ENCODE measurements around the gene ELP1. TPM values are rescaled to one million over a fixed set of nuclear protein-coding genes. Genes with fewer than 3 reads are reported as not detected.
"Not testable (repeated sequence)": the region's sequence is repeated elsewhere in the genome, so short reads cannot be mapped to it uniquely, and the experiment has no call there.

ELP1 gene
- total RNA-seq, 1 donor from 2014 or later = 31.6 TPM

GRCh38 chr9:108855888-108856287, 78.0 kb downstream of the ELP1 start, which contains the start of gene ACTL7B:
TSS of gene ACTL7B (minus strand) at chr9:108855986. CDS start at chr9:108855930, 56 bp downstream.
- no peak for DNase-seq (ENCODE audit: low spot score)
- H3K9me3 Mint-ChIP-seq = no peaks in the 10 kb centered on the region
- H3K27ac Mint-ChIP-seq = no peak within 1 kb of the TSS
- intact Hi-C loops (cut with micrococcal nuclease) = no loop called here
- no peak within 1 kb of the TSS for H3K4me3 Mint-ChIP-seq
- no peaks in the 10 kb centered on the region for H3K27me3 Mint-ChIP-seq (ENCODE audit: insufficient read depth)
- no peaks in the 10 kb centered on the region for H3K36me3 Mint-ChIP-seq (ENCODE audit: low read depth)
- peaks cover 7% of the 10 kb centered on the region for H3K4me1 Mint-ChIP-seq (ENCODE audit: low read depth)

GRCh38 chr9:108855529-108855886, 78.4 kb downstream of the ELP1 start:
- Mint-ChIP-seq H3K4me3 (no peak overlapping the region), H3K4me1 (ENCODE audit: low read depth) (peaks cover 7% of the 10 kb centered on the region), H3K27me3 (ENCODE audit: insufficient read depth) (no peaks in the 10 kb centered on the region), H3K9me3 (no peaks in the 10 kb centered on the region), H3K36me3 (ENCODE audit: low read depth) (no peaks in the 10 kb centered on the region), H3K27ac (no peak overlapping the region)
- no peak for DNase-seq (ENCODE audit: low spot score)
- intact Hi-C loops (cut with micrococcal nuclease) = no loop called here

- Mint-ChIP-seq H3K36me3 (ENCODE audit: low read depth) (no peaks in the 10 kb centered on the region), H3K27me3 (ENCODE audit: insufficient read depth) (no peaks in the 10 kb centered on the region), H3K27ac (no peak overlapping the region), H3K4me1 (ENCODE audit: low read depth) (peaks cover 5% of the 10 kb centered on the region), H3K4me3 (no peak overlapping the region), H3K9me3 (no peaks in the 10 kb centered on the region)
- intact Hi-C loops (cut with micrococcal nuclease) = no loop called here
- no peak for DNase-seq (ENCODE audit: low spot score)
These were observed 79.0 kb downstream of the ELP1 start for GRCh38 chr9:108854641-108855528.

- intact Hi-C loops (cut with micrococcal nuclease) = no loop called here
- H3K27ac Mint-ChIP-seq = no peak overlapping the region
- H3K4me1 Mint-ChIP-seq (ENCODE audit: low read depth) = no peaks in the 10 kb centered on the region
- H3K9me3 Mint-ChIP-seq = no peaks in the 10 kb centered on the region
- no peaks in the 10 kb centered on the region for H3K27me3 Mint-ChIP-seq (ENCODE audit: insufficient read depth)
- no peak overlapping the region for H3K4me3 Mint-ChIP-seq
- H3K36me3 Mint-ChIP-seq (ENCODE audit: low read depth) = no peaks in the 10 kb centered on the region
- no peak for DNase-seq (ENCODE audit: low spot score)
These were observed 79.8 kb downstream of the ELP1 start for GRCh38 chr9:108854094-108854493.

GRCh38 chr9:108852079-108852478, 81.8 kb downstream of the ELP1 start:
- intact Hi-C loops (cut with micrococcal nuclease) = no loop called here
- Mint-ChIP-seq H3K4me3 (no peak overlapping the region), H3K27ac (no peak overlapping the region), H3K27me3 (ENCODE audit: insufficient read depth) (no peaks in the 10 kb centered on the region), H3K36me3 (ENCODE audit: low read depth) (no peaks in the 10 kb centered on the region), H3K4me1 (ENCODE audit: low read depth) (no peaks in the 10 kb centered on the region), H3K9me3 (no peaks in the 10 kb centered on the region)
- DNase-seq (ENCODE audit: low spot score) = no peak

- Mint-ChIP-seq H3K4me3 (no peak overlapping the region), H3K4me1 (ENCODE audit: low read depth) (no peaks in the 10 kb centered on the region), H3K27me3 (ENCODE audit: insufficient read depth) (no peaks in the 10 kb centered on the region), H3K9me3 (no peaks in the 10 kb centered on the region), H3K27ac (no peak overlapping the region), H3K36me3 (ENCODE audit: low read depth) (no peaks in the 10 kb centered on the region)
- intact Hi-C loops (cut with micrococcal nuclease) = no loop called here
- no peak for DNase-seq (ENCODE audit: low spot score)
These were observed 82.8 kb downstream of the ELP1 start for GRCh38 chr9:108851138-108851537.

GRCh38 chr9:108850293-108850897, 83.5 kb downstream of the ELP1 start:
- Mint-ChIP-seq H3K27me3 (ENCODE audit: insufficient read depth) (no peaks in the 10 kb centered on the region), H3K4me3 (no peak overlapping the region), H3K9me3 (no peaks in the 10 kb centered on the region), H3K36me3 (ENCODE audit: low read depth) (no peaks in the 10 kb centered on the region), H3K4me1 (ENCODE audit: low read depth) (no peaks in the 10 kb centered on the region), H3K27ac (no peak overlapping the region)
- intact Hi-C loops (cut with micrococcal nuclease) = no loop called here
- no peak for DNase-seq (ENCODE audit: low spot score)

- H3K27me3 Mint-ChIP-seq (ENCODE audit: insufficient read depth); H3K9me3 Mint-ChIP-seq; DNase-seq (ENCODE audit: low spot score); H3K36me3 Mint-ChIP-seq (ENCODE audit: low read depth); H3K4me1 Mint-ChIP-seq (ENCODE audit: low read depth); intact Hi-C loops (cut with micrococcal nuclease); H3K27ac Mint-ChIP-seq; H3K4me3 Mint-ChIP-seq: not testable (repeated sequence)
These were observed 85.6 kb downstream of the ELP1 start for GRCh38 chr9:108848296-108848695.

GRCh38 chr9:108845947-108846346, 88.0 kb downstream of the ELP1 start:
- no peak for DNase-seq (ENCODE audit: low spot score)
- H3K36me3 Mint-ChIP-seq (ENCODE audit: low read depth) = no peaks in the 10 kb centered on the region
- intact Hi-C loops (cut with micrococcal nuclease) = no loop called here
- no peak overlapping the region for H3K27ac Mint-ChIP-seq
- peaks cover 12% of the 10 kb centered on the region for H3K4me1 Mint-ChIP-seq (ENCODE audit: low read depth)
- H3K27me3 Mint-ChIP-seq (ENCODE audit: insufficient read depth) = no peaks in the 10 kb centered on the region
- no peaks in the 10 kb centered on the region for H3K9me3 Mint-ChIP-seq
- no peak overlapping the region for H3K4me3 Mint-ChIP-seq

- Mint-ChIP-seq H3K9me3 (no peaks in the 10 kb centered on the region), H3K27ac (no peak overlapping the region), H3K36me3 (ENCODE audit: low read depth) (no peaks in the 10 kb centered on the region), H3K4me1 (ENCODE audit: low read depth) (peaks cover 12% of the 10 kb centered on the region), H3K4me3 (no peak overlapping the region), H3K27me3 (ENCODE audit: insufficient read depth) (no peaks in the 10 kb centered on the region)
- no peak for DNase-seq (ENCODE audit: low spot score)
- intact Hi-C loops (cut with micrococcal nuclease) = no loop called here
These were observed 88.4 kb downstream of the ELP1 start for GRCh38 chr9:108845507-108845906.

GRCh38 chr9:108844856-108845255, 89.1 kb downstream of the ELP1 start:
- Mint-ChIP-seq H3K27me3 (ENCODE audit: insufficient read depth) (no peaks in the 10 kb centered on the region), H3K9me3 (no peaks in the 10 kb centered on the region), H3K27ac (no peak overlapping the region), H3K4me3 (no peak overlapping the region), H3K36me3 (ENCODE audit: low read depth) (no peaks in the 10 kb centered on the region), H3K4me1 (ENCODE audit: low read depth) (peaks cover 12% of the 10 kb centered on the region)
- intact Hi-C loops (cut with micrococcal nuclease) = no loop called here
- DNase-seq (ENCODE audit: low spot score) = no peak

GRCh38 chr9:108844391-108844790, 89.5 kb downstream of the ELP1 start:
- H3K4me1 Mint-ChIP-seq (ENCODE audit: low read depth) = peaks cover 12% of the 10 kb centered on the region
- no peaks in the 10 kb centered on the region for H3K36me3 Mint-ChIP-seq (ENCODE audit: low read depth)
- H3K27ac Mint-ChIP-seq = no peak overlapping the region
- no peaks in the 10 kb centered on the region for H3K27me3 Mint-ChIP-seq (ENCODE audit: insufficient read depth)
- intact Hi-C loops (cut with micrococcal nuclease) = no loop called here
- no peak overlapping the region for H3K4me3 Mint-ChIP-seq
- no peak for DNase-seq (ENCODE audit: low spot score)
- no peaks in the 10 kb centered on the region for H3K9me3 Mint-ChIP-seq

- peak overlapping the region; percentile 51 for H3K27ac Mint-ChIP-seq
- no peak for DNase-seq (ENCODE audit: low spot score)
- intact Hi-C loops (cut with micrococcal nuclease) = no loop called here
- no peaks in the 10 kb centered on the region for H3K9me3 Mint-ChIP-seq
- H3K36me3 Mint-ChIP-seq (ENCODE audit: low read depth) = no peaks in the 10 kb centered on the region
- H3K27me3 Mint-ChIP-seq (ENCODE audit: insufficient read depth) = no peaks in the 10 kb centered on the region
- H3K4me3 Mint-ChIP-seq = peak overlapping the region; percentile 65
- peaks cover 12% of the 10 kb centered on the region for H3K4me1 Mint-ChIP-seq (ENCODE audit: low read depth)
These were observed 91.2 kb downstream of the ELP1 start for GRCh38 chr9:108842610-108843295.

Measured in activated T-helper 1 cell treated with anti-CD3 and anti-CD28 coated beads, Interleukin-12 subunit alpha, Interleukin-12 subunit beta, Interleukin-2, Interleukin-4 antibody, amounts not matched to agents 30 ng/mL and 10 ng/mL and 1 ng/mL, durations not matched to agents 14 hours and 24 hours and 36 hours (primary cell).